ENCODE data around the gene TRAF2.

The TRAF2 gene

GRCh38 chr9:136952876-136953770 lies 66.8 kb downstream of the TRAF2 start:
- no peak for DNase-seq

DNA sequence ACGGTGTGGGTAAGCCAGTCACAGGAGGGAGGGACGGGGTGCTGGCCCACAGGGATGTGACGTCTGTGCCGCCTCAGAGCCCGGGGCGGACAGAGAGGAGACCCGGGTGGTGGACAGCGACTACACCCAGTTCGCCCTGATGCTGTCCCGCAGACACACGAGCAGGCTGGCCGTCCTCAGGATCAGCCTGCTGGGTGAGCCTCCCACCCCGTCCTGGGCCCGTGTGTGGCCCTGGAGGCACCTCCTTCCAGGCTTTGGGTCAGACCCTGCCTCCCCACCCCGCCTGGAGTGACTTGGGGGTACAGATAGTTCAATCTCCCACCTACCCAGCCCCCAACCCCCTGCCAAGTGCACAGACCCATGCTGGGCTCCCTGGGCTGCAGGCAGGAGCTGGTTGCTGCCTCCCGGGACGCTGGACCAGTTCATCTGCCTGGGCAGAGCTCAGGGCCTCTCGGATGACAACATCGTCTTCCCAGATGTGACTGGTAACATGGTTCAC lies 67.5 kb downstream of the TRAF2 start:
- DNase-seq, result no peak

GRCh38 chr9:136954270-136955083 lies 68.2 kb downstream of the TRAF2 start:
- DNase-seq, result no peak

DNA sequence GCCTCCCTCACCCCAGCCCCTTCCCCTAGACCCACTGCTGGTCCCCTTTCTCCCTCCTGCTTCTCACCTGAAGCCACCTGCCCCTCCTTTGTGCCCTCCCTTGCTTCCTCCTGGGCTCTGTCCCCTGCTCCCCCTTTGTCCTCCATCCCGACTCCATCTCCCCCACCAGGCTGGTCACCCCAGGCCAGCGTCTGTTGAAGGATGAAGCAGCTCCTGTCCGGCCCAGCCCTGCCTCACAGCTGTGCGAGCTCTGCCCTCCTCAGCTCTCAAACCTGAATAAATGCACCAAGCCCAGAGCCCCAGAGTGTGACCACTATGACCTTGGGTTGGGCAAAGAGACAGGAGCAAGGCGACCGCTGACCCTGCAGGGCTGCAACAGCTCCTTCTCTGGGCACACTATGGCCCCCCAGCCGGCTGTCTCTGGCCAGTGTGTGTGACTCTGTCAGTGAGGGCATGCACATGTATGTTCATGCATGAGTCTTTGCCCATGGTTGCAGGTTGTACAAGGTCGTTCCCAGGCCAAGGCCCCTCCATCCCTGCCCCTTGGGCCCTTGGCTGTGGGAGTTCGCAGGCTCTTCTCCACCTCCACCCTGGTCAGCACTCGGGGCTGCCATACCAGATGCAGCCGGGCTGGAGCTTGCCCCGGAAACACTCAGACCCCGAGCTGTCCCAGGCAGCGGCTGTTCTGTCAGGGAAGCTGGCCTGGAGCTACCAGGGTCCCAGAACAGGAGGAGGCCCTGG lies 69.1 kb downstream of the TRAF2 start:
- no peak for DNase-seq

DNA sequence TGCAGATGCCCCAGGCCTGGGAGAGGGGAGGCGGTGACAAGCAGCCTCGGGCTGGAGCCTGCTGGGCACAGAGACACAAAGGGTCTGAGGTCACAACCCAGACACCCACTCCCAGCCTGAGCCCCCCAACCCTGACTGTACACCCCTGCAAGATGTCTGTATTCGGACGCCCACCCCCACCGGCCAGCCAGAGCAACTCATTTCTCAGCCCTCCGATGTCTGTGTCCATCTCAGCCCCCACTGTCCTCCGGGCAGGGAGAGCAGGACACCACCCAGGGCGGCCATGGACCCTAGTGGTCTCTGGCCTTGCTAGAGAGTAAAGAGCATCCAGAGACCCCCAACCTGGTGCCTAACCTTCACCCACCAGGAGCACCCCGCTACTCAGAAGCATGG lies 69.6 kb downstream of the TRAF2 start:
- no peak for DNase-seq

DNA sequence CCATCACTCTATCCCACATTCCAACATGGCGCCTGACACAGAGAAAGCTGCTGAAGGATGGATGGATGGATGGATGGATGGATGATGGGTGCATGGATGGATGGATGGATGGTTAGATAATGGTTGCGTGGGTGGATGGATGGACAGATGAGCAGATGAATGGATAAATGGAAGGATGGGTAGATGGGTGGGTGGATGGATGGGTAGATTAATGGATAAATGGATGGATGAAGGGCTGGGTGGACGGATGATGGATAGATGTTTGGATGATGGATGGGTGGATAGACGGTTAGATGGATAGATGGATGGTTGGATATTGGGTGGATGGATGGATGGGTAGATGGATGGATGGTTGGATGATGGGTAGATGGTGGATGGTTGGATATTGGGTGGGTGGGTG lies 70.3 kb downstream of the TRAF2 start:
- no peak for DNase-seq

DNA sequence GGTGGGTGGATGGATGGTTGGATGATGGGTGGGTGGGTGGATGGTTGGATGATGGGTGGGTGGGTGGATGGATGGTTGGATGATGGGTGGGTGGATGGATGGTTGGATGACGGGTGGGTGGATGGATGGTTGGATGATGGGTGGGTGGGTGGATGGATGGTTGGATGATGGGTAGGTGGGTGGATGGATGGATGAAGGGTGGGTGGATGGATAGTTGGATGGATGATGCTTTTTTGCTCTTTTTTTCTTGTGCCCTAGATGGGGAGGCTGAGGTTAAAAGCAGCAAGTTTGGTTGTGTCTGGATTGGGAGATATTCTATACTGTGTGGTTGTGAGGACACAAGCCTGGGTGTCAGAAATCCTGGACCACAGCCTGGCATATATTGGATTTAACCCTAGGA lies 71.1 kb downstream of the TRAF2 start:
- DNase-seq, result no peak

DNA sequence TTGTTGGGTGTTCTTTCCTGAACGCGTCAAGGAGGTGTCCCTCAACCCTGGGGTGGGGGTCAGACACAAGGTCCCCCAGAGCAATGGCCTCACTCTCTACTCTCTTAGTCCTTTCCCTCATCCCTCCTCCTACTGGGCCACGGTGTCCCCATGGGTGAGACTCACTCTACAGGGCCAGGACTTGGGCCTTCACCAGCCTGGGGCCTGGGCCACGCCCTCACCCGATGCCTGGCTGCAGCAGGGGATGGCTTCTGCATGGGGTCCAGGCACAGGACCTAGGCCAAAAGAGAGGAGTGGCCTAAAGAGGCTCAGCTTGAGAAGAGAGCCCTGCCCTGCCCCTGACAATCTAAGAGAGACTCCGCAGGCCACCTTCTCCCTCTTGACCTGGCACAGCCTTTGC lies 71.6 kb downstream of the TRAF2 start:
- DNase-seq, result no peak

- DNase-seq, result no peak
These were observed 72.2 kb downstream of the TRAF2 start for GRCh38 chr9:136958473-136958872.

- DNase-seq, result no peak
These were observed 72.9 kb downstream of the TRAF2 start for GRCh38 chr9:136958898-136959850.

- no peak for DNase-seq
These were observed 74.1 kb downstream of the TRAF2 start for GRCh38 chr9:136960212-136960937.

- DNase-seq, result no peak
These were observed 74.6 kb downstream of the TRAF2 start for GRCh38 chr9:136960938-136961275.

DNA sequence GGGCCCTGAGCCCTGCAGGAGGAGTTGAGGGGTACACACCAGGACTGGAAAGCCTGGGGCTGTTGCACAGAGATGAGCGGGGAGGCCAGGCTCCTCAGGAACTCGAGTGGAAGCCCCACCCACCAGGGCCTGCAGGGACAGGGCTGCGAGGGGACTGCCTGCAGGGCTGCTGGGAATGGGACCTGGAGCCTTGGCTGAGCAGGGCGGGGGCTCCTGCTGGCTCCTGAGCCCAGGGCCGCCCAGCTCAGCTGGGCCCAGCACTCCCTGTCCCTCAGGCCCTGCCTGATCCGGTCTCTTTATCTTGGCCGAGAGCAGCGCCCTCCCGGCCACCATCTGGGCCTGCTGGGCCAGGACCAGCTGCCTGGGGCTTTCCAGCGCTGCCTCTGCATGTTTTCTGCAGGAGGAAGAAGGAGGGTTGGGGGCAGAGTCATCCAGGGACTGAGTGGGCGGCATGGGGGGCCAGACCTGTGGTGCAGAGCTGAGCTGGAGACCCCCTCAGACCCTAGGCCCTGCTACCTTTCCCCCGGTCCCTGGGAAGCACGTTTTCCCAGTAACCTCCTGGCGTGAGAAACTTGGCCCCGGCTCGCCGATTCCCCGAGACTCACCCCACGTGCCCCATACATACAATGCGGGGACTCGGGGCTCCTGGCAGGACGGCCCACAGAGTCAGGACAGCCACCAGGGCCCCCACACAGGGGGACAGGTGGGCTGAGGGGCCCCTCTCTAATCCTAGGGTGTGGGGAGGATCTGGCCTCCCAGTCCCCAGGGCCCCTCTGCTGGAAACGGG lies 75.2 kb downstream of the TRAF2 start:
- DNase-seq, result no peak

- no peak for DNase-seq
These were observed 75.8 kb downstream of the TRAF2 start for GRCh38 chr9:136962163-136962562.

GRCh38 chr9:136962701-136963248 lies 76.5 kb downstream of the TRAF2 start:
- DNase-seq, result no peak

- DNase-seq, result no peak
These were observed 77.0 kb downstream of the TRAF2 start for GRCh38 chr9:136963341-136963740.

- no peak for DNase-seq
These were observed 77.4 kb downstream of the TRAF2 start for GRCh38 chr9:136963751-136964150.

DNA sequence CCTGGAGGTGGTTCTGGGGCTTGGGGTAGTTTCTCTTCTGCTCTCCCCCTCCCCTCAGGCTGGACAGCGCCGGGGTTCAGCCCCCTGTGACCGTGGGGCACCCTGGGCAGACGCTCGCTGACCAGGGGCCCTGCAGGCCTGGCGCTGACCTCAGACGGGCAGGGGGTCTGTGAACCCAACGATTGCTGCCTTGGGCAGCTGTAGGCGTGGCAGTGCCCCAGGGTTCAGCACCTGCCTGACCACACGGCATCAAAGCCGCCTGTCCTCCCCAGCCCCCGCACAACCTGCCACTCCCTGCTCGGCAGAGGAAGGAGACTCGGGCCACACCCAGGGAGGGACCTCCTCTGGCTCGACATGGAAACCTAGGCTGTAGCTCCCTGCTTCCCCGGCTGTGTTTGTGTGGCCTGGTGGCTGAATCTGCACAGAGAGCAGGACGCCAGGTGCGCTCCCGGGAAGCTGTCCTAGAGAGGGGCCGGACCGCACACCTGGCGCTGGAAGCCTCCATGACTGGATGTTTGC lies 77.9 kb downstream of the TRAF2 start:
- no peak for DNase-seq

DNA sequence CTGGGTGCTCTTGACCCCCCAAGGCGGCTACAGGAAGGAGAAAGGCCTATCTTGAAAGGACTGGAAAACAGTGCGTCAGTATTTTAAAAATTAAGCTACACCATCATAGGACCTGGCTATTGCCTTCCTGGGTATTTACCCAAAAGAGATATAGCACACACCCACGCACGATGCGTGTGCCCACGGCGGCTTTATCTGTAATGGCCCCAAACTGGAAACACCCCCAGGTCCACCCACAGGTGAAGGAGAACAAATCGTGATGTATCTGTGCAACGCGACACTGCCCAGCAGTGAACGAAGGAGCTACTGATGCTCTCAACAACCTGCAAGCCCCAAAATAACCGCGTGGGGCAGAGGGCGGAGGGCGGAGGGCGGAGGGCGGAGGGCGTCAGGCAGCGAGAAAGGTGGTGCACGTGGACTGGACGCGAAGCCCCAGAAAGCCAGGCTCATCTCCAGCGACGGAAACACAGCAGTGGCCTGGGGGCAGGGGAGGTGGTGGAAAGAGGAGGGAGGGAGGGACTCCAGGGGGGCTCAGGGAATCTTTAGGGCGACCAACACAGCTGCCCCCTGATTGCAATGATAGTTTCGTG lies 78.6 kb downstream of the TRAF2 start:
- DNase-seq, result no peak
